ENCODE results near the gene RBMS3.

DNA sequence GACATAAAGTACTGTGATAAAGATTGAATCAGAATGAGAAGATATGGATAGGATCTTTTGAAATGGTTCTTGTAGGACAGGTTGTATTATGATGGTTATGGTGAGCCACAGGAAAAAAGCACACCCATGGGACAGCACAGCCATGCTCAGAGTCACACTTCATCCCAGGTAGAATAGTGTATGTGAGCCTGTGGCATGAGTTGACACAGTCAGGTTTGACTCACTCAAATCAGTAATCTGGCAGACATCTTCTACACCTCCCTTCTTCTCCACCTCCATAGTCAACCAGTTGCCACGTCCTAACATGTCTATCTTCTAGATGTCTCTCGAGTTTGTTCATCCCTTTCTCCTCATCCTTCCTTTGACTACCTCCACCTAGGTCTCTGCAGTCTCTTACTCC, 176.0 kb downstream of the RBMS3 start:
- TF ChIP-seq, protein P1, sequence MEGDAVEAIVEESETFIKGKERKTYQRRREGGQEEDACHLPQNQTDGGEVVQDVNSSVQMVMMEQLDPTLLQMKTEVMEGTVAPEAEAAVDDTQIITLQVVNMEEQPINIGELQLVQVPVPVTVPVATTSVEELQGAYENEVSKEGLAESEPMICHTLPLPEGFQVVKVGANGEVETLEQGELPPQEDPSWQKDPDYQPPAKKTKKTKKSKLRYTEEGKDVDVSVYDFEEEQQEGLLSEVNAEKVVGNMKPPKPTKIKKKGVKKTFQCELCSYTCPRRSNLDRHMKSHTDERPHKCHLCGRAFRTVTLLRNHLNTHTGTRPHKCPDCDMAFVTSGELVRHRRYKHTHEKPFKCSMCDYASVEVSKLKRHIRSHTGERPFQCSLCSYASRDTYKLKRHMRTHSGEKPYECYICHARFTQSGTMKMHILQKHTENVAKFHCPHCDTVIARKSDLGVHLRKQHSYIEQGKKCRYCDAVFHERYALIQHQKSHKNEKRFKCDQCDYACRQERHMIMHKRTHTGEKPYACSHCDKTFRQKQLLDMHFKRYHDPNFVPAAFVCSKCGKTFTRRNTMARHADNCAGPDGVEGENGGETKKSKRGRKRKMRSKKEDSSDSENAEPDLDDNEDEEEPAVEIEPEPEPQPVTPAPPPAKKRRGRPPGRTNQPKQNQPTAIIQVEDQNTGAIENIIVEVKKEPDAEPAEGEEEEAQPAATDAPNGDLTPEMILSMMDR (IDR thresholded peaks at IDR 0.05), result no peak
- TF ChIP-seq POLR2A (IDR thresholded peaks at IDR 0.05), result no peak
